Smooth muscle cell (in vitro differentiated cells): ENCODE results near the gene PLA2G4D. TPM values are rescaled to one million over a fixed set of nuclear protein-coding genes. Genes with fewer than 3 reads are reported as not detected.
A peak's percentile ranks its signal among the peaks of the same experiment; 100 is the strongest.

ENCODE experiments used
- DNase-seq: peaks from one replicate; lab custom pipeline; 2025; ENCODE audit not compliant: unreplicated experiment; lab: John Stamatoyannopoulos, UW
- H2AFZ ChIP-seq: fragments of 200-600 bp; sonication (generic); 2 replicates; pipeline ENCODE4 v1.6.0; 2016; ENCODE audit warnings: antibody characterized with exemption, low read depth, mild to moderate bottlenecking
- H3F3A ChIP-seq: fragments of 200-600 bp; sonication (generic); 2 replicates; pipeline ENCODE4 v1.6.0; 2017; ENCODE audit warnings: antibody characterized with exemption, low read depth
- H3K27ac ChIP-seq: fragments of 200-600 bp; sonication (generic); 2 replicates; pipeline ENCODE4 v1.5.1; 2016; ENCODE audit warnings: low read depth, mild to moderate bottlenecking
- H3K27me3 ChIP-seq: fragments of 200-600 bp; sonication (generic); 2 replicates; pipeline ENCODE4 v1.6.1; 2016; ENCODE audit warnings: low read depth, mild to moderate bottlenecking
- H3K36me3 ChIP-seq: fragments of 200-600 bp; sonication (generic); 2 replicates; pipeline ENCODE4 v1.5.1; 2016; ENCODE audit warnings: low read depth
- H3K4me1 ChIP-seq: fragments of 200-600 bp; sonication (generic); 2 replicates; pipeline ENCODE4 v1.5.1; 2016; ENCODE audit warnings: low read depth
- H3K4me2 ChIP-seq: fragments of 200-600 bp; sonication (generic); 2 replicates; pipeline ENCODE4 v1.6.0; 2016; ENCODE audit warnings: mild to moderate bottlenecking
- H3K4me3 ChIP-seq: fragments of 200-600 bp; sonication (generic); 2 replicates; pipeline ENCODE4 v1.5.1; 2016; ENCODE audit warnings: mild to moderate bottlenecking
- H3K79me2 ChIP-seq: fragments of 200-600 bp; sonication (generic); 2 replicates; pipeline ENCODE4 v1.6.0; 2016; ENCODE audit warnings: low read depth, mild to moderate bottlenecking
- H3K9ac ChIP-seq: fragments of 200-600 bp; sonication (generic); 2 replicates; pipeline ENCODE4 v1.6.0; 2016; ENCODE audit warnings: low read depth
- H3K9me3 ChIP-seq: fragments of 200-600 bp; sonication (generic); replicated peaks from 2 replicates; pipeline ENCODE4 v1.5.1; 2016; ENCODE audit warnings: low read depth
- H4K20me1 ChIP-seq: fragments of 200-600 bp; sonication (generic); 2 replicates; pipeline ENCODE4 v1.6.0; 2016; ENCODE audit warnings: low read depth
- WGBS: methylation state at CpG from one replicate; pipeline ENCODE4 v1.1.7; 2016; ENCODE audit warnings: low lambda C conversion rate; 5-methylcytosine and 5-hydroxymethylcytosine counted together
- polyA plus RNA-seq: library from polyadenylated mRNA; unstranded; fragments of >200 nt; fragmentation: Nextera tagmentation; extraction: Ambion mirVana; gene quantifications from 2 replicates; pipeline ENCODE4 v1.2.1, GENCODE V29; 2016
- total RNA-seq: library from RNA; depleted of rRNA; stranded (reverse); fragments of >200 nt; gene quantifications from 2 replicates; pipeline ENCODE4 v1.2.3, GENCODE V29; 2014
- TF ChIP-seq, protein P1 (sequence below): fragments of 200-600 bp; sonication (generic); IDR thresholded peaks from 2 replicates; pipeline ENCODE4 v1.5.1; 2017; ENCODE audit warnings: borderline replicate concordance, mild to moderate bottlenecking, antibody characterized with exemption; ENCODE audit not compliant: insufficient read depth, poor library complexity, severe bottlenecking

PLA2G4D gene
- total and polyA plus RNA-seq, 2 experiments from 2014 or later, result 0.17 to 0.36 TPM

- Histone ChIP-seq H3K9me3 (no peaks in the 10 kb centered on the region), H2AFZ (no peak overlapping the region), H3K27ac (no peak overlapping the region), H3K4me1 (no peaks in the 10 kb centered on the region), H3F3A (no peaks in the 10 kb centered on the region), H3K4me2 (no peak overlapping the region), H3K79me2 (no peaks in the 10 kb centered on the region), H3K4me3 (no peak overlapping the region), H3K27me3 (no peaks in the 10 kb centered on the region), H3K36me3 (no peaks in the 10 kb centered on the region), H4K20me1 (no peaks in the 10 kb centered on the region), H3K9ac (no peak overlapping the region)
- no peak for DNase-seq
- TF ChIP-seq, protein P1, sequence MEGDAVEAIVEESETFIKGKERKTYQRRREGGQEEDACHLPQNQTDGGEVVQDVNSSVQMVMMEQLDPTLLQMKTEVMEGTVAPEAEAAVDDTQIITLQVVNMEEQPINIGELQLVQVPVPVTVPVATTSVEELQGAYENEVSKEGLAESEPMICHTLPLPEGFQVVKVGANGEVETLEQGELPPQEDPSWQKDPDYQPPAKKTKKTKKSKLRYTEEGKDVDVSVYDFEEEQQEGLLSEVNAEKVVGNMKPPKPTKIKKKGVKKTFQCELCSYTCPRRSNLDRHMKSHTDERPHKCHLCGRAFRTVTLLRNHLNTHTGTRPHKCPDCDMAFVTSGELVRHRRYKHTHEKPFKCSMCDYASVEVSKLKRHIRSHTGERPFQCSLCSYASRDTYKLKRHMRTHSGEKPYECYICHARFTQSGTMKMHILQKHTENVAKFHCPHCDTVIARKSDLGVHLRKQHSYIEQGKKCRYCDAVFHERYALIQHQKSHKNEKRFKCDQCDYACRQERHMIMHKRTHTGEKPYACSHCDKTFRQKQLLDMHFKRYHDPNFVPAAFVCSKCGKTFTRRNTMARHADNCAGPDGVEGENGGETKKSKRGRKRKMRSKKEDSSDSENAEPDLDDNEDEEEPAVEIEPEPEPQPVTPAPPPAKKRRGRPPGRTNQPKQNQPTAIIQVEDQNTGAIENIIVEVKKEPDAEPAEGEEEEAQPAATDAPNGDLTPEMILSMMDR, result no peak
- WGBS, result 88% methylated on average over 6 of the region's 6 CpGs
Observed at GRCh38 chr15:42121021-42121420, 26.7 kb upstream of the PLA2G4D start.

DNA sequence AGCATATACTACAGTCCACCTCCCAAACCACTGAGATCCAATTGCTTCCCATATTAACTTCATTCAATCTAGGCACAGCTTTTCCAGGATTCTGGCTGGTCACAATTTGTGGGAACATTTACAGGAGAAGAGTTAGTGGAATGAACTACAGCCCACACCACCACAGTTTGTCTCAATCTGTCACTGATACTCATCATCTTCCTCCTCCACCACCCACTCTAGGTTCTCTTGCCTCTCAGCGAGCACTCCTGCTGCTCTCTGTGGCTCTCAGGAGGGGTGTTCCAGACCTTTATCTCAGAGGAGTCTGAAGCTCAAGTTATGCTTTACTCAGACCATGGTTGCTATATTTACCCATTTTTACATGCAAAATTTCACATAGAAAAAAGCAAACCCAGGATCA is 25.9 kb upstream of the PLA2G4D start:
- TF ChIP-seq, protein P1, result no peak
- no peak overlapping the region for H3K9ac ChIP-seq
- no peaks in the 10 kb centered on the region for H3K36me3 ChIP-seq
- no peak overlapping the region for H3K4me2 ChIP-seq
- no peak overlapping the region for H2AFZ ChIP-seq
- H3K27me3 ChIP-seq, result no peaks in the 10 kb centered on the region
- DNase-seq, result no peak
- 65% methylated on average over 1 of the region's 1 CpG for WGBS
- H4K20me1 ChIP-seq, result no peaks in the 10 kb centered on the region
- no peaks in the 10 kb centered on the region for H3K4me1 ChIP-seq
- no peaks in the 10 kb centered on the region for H3K9me3 ChIP-seq
- no peaks in the 10 kb centered on the region for H3F3A ChIP-seq
- no peak overlapping the region for H3K27ac ChIP-seq
- no peak overlapping the region for H3K4me3 ChIP-seq
- H3K79me2 ChIP-seq, result no peaks in the 10 kb centered on the region

DNA sequence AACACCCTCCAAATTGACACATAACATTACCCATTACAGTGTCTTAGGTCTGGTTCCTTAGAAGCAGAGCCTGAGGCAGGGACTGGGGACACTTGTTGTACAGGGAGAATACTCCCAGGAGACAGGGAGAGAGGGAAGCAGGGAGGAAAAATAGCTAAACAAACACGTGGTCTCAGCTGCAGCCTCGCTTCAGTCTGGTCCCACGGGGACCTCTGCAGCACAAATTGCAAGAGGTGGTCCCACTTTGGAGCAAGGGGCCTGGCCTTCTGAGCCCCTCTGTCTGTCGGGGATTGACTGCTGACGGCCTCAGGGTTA is 25.0 kb upstream of the PLA2G4D start:
- WGBS, result 70% methylated on average over 5 of the region's 5 CpGs
- no peak overlapping the region for H3K27ac ChIP-seq
- no peaks in the 10 kb centered on the region for H4K20me1 ChIP-seq
- H3K36me3 ChIP-seq, result no peaks in the 10 kb centered on the region
- H3F3A ChIP-seq, result no peaks in the 10 kb centered on the region
- H3K27me3 ChIP-seq, result no peaks in the 10 kb centered on the region
- H2AFZ ChIP-seq, result no peak overlapping the region
- DNase-seq, result no peak
- H3K9me3 ChIP-seq, result no peaks in the 10 kb centered on the region
- no peak overlapping the region for H3K4me3 ChIP-seq
- H3K4me2 ChIP-seq, result no peak overlapping the region
- TF ChIP-seq, protein P1, result no peak
- H3K9ac ChIP-seq, result no peak overlapping the region
- H3K79me2 ChIP-seq, result no peaks in the 10 kb centered on the region
- H3K4me1 ChIP-seq, result no peaks in the 10 kb centered on the region

GRCh38 chr15:42118650-42119445 is 24.5 kb upstream of the PLA2G4D start:
- 51% methylated on average over 10 of the region's 10 CpGs for WGBS
- Histone ChIP-seq H2AFZ (peak overlapping the region; percentile 61), H3F3A (no peaks in the 10 kb centered on the region), H3K4me2 (no peak overlapping the region), H3K4me3 (no peak overlapping the region), H3K9ac (no peak overlapping the region), H4K20me1 (no peaks in the 10 kb centered on the region), H3K9me3 (no peaks in the 10 kb centered on the region), H3K27ac (no peak overlapping the region), H3K36me3 (no peaks in the 10 kb centered on the region), H3K4me1 (no peaks in the 10 kb centered on the region), H3K79me2 (no peaks in the 10 kb centered on the region), H3K27me3 (no peaks in the 10 kb centered on the region)
- TF ChIP-seq, protein P1, result no peak
- DNase-seq, result no peak
